ENCODE measurements around the gene NEGR1. TPM values are rescaled to one million over a fixed set of nuclear protein-coding genes. Genes with fewer than 3 reads are reported as not detected.

Gene NEGR1
- total and polyA plus RNA-seq, 2 experiments from 2014 or later = 1.0 to 2.8 TPM

GRCh38 chr1:71462247-71462646 lies 820.1 kb downstream of the NEGR1 start:
- no peak overlapping the region for H2AFZ ChIP-seq
- DNase-seq (ENCODE audit: low spot score) = no peak
- H3K4me2 ChIP-seq = no peak overlapping the region
- H3K4me3 ChIP-seq = no peak overlapping the region
- TF ChIP-seq, protein P1, sequence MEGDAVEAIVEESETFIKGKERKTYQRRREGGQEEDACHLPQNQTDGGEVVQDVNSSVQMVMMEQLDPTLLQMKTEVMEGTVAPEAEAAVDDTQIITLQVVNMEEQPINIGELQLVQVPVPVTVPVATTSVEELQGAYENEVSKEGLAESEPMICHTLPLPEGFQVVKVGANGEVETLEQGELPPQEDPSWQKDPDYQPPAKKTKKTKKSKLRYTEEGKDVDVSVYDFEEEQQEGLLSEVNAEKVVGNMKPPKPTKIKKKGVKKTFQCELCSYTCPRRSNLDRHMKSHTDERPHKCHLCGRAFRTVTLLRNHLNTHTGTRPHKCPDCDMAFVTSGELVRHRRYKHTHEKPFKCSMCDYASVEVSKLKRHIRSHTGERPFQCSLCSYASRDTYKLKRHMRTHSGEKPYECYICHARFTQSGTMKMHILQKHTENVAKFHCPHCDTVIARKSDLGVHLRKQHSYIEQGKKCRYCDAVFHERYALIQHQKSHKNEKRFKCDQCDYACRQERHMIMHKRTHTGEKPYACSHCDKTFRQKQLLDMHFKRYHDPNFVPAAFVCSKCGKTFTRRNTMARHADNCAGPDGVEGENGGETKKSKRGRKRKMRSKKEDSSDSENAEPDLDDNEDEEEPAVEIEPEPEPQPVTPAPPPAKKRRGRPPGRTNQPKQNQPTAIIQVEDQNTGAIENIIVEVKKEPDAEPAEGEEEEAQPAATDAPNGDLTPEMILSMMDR (IDR thresholded peaks at IDR 0.05; ENCODE audit: poor library complexity) = no peak
- TF ChIP-seq EZH2 (IDR thresholded peaks at IDR 0.05; ENCODE audit: borderline replicate concordance) (no peak), EZH2phosphoT487 (IDR thresholded peaks at IDR 0.05; ENCODE audit: low read depth, severe bottlenecking, unreplicated experiment) (no peak)
- H3K36me3 ChIP-seq (replicated peaks; ENCODE audit: insufficient read depth, low read depth) = no peaks in the 10 kb centered on the region
- no peaks in the 10 kb centered on the region for H3K27me3 ChIP-seq
- H3K9me2 ChIP-seq (replicated peaks; ENCODE audit: insufficient read depth) = no peaks in the 10 kb centered on the region
- no peaks in the 10 kb centered on the region for H3K79me2 ChIP-seq
- no peaks in the 10 kb centered on the region for H3K4me1 ChIP-seq (ENCODE audit: insufficient read depth)
- no peak overlapping the region for H3K27ac ChIP-seq
- no peaks in the 10 kb centered on the region for H3K9me3 ChIP-seq (ENCODE audit: low read depth)
- no peaks in the 10 kb centered on the region for H4K20me1 ChIP-seq (ENCODE audit: insufficient read depth, poor library complexity, severe bottlenecking)

- Histone ChIP-seq H3K4me1 (ENCODE audit: insufficient read depth) (no peaks in the 10 kb centered on the region), H4K20me1 (ENCODE audit: insufficient read depth, poor library complexity, severe bottlenecking) (no peaks in the 10 kb centered on the region), H3K79me2 (no peaks in the 10 kb centered on the region), H3K27ac (no peak overlapping the region), H2AFZ (no peak overlapping the region), H3K4me3 (no peak overlapping the region), H3K9me2 (replicated peaks; ENCODE audit: insufficient read depth) (no peaks in the 10 kb centered on the region), H3K4me2 (no peak overlapping the region), H3K27me3 (no peaks in the 10 kb centered on the region), H3K9me3 (ENCODE audit: low read depth) (no peaks in the 10 kb centered on the region), H3K36me3 (replicated peaks; ENCODE audit: insufficient read depth, low read depth) (no peaks in the 10 kb centered on the region)
- WGBS (ENCODE audit: low lambda C conversion rate, missing lambda C conversion rate) = 50% methylated on average over 2 of the region's 2 CpGs
- TF ChIP-seq EZH2 (IDR thresholded peaks at IDR 0.05; ENCODE audit: borderline replicate concordance) (no peak), EZH2phosphoT487 (IDR thresholded peaks at IDR 0.05; ENCODE audit: low read depth, severe bottlenecking, unreplicated experiment) (no peak)
- TF ChIP-seq, protein P1 (IDR thresholded peaks at IDR 0.05; ENCODE audit: poor library complexity) = no peak
- DNase-seq (ENCODE audit: low spot score) = no peak
Observed at GRCh38 chr1:71461416-71461815, 820.9 kb downstream of the NEGR1 start.

- H3K4me1 ChIP-seq (ENCODE audit: insufficient read depth) = no peaks in the 10 kb centered on the region
- WGBS (ENCODE audit: low lambda C conversion rate, missing lambda C conversion rate) = 79% methylated on average over 8 of the region's 8 CpGs
- TF ChIP-seq EZH2phosphoT487 (IDR thresholded peaks at IDR 0.05; ENCODE audit: low read depth, severe bottlenecking, unreplicated experiment) (no peak), EZH2 (IDR thresholded peaks at IDR 0.05; ENCODE audit: borderline replicate concordance) (no peak)
- TF ChIP-seq, protein P1 (IDR thresholded peaks at IDR 0.05; ENCODE audit: poor library complexity) = no peak
- H3K4me3 ChIP-seq = no peak overlapping the region
- H3K4me2 ChIP-seq = no peak overlapping the region
- no peaks in the 10 kb centered on the region for H3K36me3 ChIP-seq (replicated peaks; ENCODE audit: insufficient read depth, low read depth)
- H3K9me3 ChIP-seq (ENCODE audit: low read depth) = no peaks in the 10 kb centered on the region
- no peaks in the 10 kb centered on the region for H3K9me2 ChIP-seq (replicated peaks; ENCODE audit: insufficient read depth)
- H2AFZ ChIP-seq = no peak overlapping the region
- no peaks in the 10 kb centered on the region for H4K20me1 ChIP-seq (ENCODE audit: insufficient read depth, poor library complexity, severe bottlenecking)
- H3K27me3 ChIP-seq = no peaks in the 10 kb centered on the region
- no peak for DNase-seq (ENCODE audit: low spot score)
- no peak overlapping the region for H3K27ac ChIP-seq
- H3K79me2 ChIP-seq = no peaks in the 10 kb centered on the region
Observed at GRCh38 chr1:71448444-71448843, 833.9 kb downstream of the NEGR1 start.

GRCh38 chr1:71438626-71439025 lies 843.7 kb downstream of the NEGR1 start:
- TF ChIP-seq EZH2 (IDR thresholded peaks at IDR 0.05; ENCODE audit: borderline replicate concordance) = no peak
- TF ChIP-seq, protein P1 (IDR thresholded peaks at IDR 0.05; ENCODE audit: poor library complexity) = no peak
- TF ChIP-seq EZH2phosphoT487 (IDR thresholded peaks at IDR 0.05; ENCODE audit: low read depth, severe bottlenecking, unreplicated experiment) = no peak
- H3K9me3 ChIP-seq (ENCODE audit: low read depth) = no peaks in the 10 kb centered on the region
- no peaks in the 10 kb centered on the region for H4K20me1 ChIP-seq (ENCODE audit: insufficient read depth, poor library complexity, severe bottlenecking)
- H3K36me3 ChIP-seq (replicated peaks; ENCODE audit: insufficient read depth, low read depth) = no peaks in the 10 kb centered on the region
- H3K4me1 ChIP-seq (ENCODE audit: insufficient read depth) = no peaks in the 10 kb centered on the region
- H3K4me3 ChIP-seq = no peak overlapping the region
- no peak overlapping the region for H2AFZ ChIP-seq
- H3K79me2 ChIP-seq = no peaks in the 10 kb centered on the region
- H3K9me2 ChIP-seq (replicated peaks; ENCODE audit: insufficient read depth) = no peaks in the 10 kb centered on the region
- 72% methylated on average over 2 of the region's 2 CpGs for WGBS (ENCODE audit: low lambda C conversion rate, missing lambda C conversion rate)
- no peak overlapping the region for H3K4me2 ChIP-seq
- no peaks in the 10 kb centered on the region for H3K27me3 ChIP-seq
- no peak overlapping the region for H3K27ac ChIP-seq
- no peak for DNase-seq (ENCODE audit: low spot score)

All from hepatocyte (in vitro differentiated cells).